Neural progenitor cell (in vitro differentiated cells): ENCODE data around the gene MAP3K13.

Experiments used
- EZH2 ChIP-seq: fragments of 200-600 bp; sonication (generic); IDR thresholded peaks from 2 replicates; pipeline ENCODE4 v1.6.1; 2017; ENCODE audit warnings: antibody characterized with exemption, mild to moderate bottlenecking, moderate library complexity
- EZH2phosphoT487 ChIP-seq: fragments of 200-600 bp; sonication (generic); IDR thresholded peaks from 2 replicates; pipeline ENCODE4 v1.6.1; 2017; ENCODE audit warnings: antibody characterized with exemption
- TF ChIP-seq, protein P1 (sequence below): fragments of 200-600 bp; sonication (generic); IDR thresholded peaks from 2 replicates; pipeline ENCODE4 v1.5.1; 2017; ENCODE audit warnings: antibody characterized with exemption, mild to moderate bottlenecking

DNA sequence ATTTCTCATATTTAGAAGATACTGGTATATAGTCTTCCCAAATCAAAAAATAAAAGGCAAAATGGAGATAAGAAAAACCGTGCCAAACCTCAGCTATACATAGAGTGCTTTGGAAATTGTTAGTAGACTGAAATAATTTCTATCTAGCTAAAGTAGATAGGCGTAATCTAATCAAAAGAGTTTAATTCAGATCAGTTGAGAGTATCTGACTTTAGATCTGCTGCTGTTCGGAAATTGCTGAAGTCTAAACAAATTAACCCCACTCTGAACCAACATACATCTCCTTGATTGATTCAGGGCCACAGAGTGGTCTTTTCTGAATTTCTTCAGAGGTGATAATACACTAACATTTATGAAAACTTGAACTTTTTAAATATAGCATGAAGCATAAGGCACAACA is 40.1 kb downstream of the MAP3K13 start:
- no peak for TF ChIP-seq EZH2
- TF ChIP-seq, protein P1, sequence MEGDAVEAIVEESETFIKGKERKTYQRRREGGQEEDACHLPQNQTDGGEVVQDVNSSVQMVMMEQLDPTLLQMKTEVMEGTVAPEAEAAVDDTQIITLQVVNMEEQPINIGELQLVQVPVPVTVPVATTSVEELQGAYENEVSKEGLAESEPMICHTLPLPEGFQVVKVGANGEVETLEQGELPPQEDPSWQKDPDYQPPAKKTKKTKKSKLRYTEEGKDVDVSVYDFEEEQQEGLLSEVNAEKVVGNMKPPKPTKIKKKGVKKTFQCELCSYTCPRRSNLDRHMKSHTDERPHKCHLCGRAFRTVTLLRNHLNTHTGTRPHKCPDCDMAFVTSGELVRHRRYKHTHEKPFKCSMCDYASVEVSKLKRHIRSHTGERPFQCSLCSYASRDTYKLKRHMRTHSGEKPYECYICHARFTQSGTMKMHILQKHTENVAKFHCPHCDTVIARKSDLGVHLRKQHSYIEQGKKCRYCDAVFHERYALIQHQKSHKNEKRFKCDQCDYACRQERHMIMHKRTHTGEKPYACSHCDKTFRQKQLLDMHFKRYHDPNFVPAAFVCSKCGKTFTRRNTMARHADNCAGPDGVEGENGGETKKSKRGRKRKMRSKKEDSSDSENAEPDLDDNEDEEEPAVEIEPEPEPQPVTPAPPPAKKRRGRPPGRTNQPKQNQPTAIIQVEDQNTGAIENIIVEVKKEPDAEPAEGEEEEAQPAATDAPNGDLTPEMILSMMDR = no peak
- no peak for TF ChIP-seq EZH2phosphoT487
